Choroid plexus epithelial cell (primary cell): ENCODE measurements around the gene LCOR.
A peak's percentile ranks its signal among the peaks of the same experiment; 100 is the strongest.

ENCODE experiments used
- DNase-seq: peaks from one replicate; pipeline ENCODE4 v3.0.0-alpha.2; 2010; ENCODE audit warnings: low read depth
- H3K4me3 ChIP-seq: 2 replicates; pipeline ENCODE4 v1.5.1; 2011; ENCODE audit warnings: low read depth, mild to moderate bottlenecking, control low read depth, low read length, moderate library complexity
- CTCF ChIP-seq: conservative IDR thresholded peaks from 2 replicates; pipeline ENCODE4 v1.5.1; 2011; ENCODE audit warnings: low read depth, mild to moderate bottlenecking, control low read depth, inconsistent platforms, low read length, moderate library complexity

LCOR gene

GRCh38 chr10:96982149-96982930 lies 150.2 kb downstream of the LCOR start:
- TF ChIP-seq CTCF = no peak
- no peak for DNase-seq
- H3K4me3 ChIP-seq = no peak overlapping the region

GRCh38 chr10:96984541-96985131 lies 152.5 kb downstream of the LCOR start:
- peak; percentile 45 for DNase-seq
- no peak overlapping the region for H3K4me3 ChIP-seq
- TF ChIP-seq CTCF = no peak

- no peak for TF ChIP-seq CTCF
- no peak overlapping the region for H3K4me3 ChIP-seq
- DNase-seq = no peak
These were observed 154.2 kb downstream of the LCOR start for GRCh38 chr10:96986200-96986856.

- TF ChIP-seq CTCF = no peak
- DNase-seq = no peak
- H3K4me3 ChIP-seq = no peak overlapping the region
These were observed 155.2 kb downstream of the LCOR start for GRCh38 chr10:96987141-96987841.

- DNase-seq = no peak
- no peak for TF ChIP-seq CTCF
- H3K4me3 ChIP-seq = no peak overlapping the region
These were observed 155.7 kb downstream of the LCOR start for GRCh38 chr10:96987842-96988175.

GRCh38 chr10:96988426-96988825 lies 156.3 kb downstream of the LCOR start:
- DNase-seq = no peak
- TF ChIP-seq CTCF = no peak
- no peak overlapping the region for H3K4me3 ChIP-seq
